ENCODE data around the gene TRIP10. TPM values are rescaled to one million over a fixed set of nuclear protein-coding genes. Genes with fewer than 3 reads are reported as not detected.

TRIP10 gene
- total RNA-seq, 2 donors from 2014 or later = 44.8 to 76.5 TPM

DNA sequence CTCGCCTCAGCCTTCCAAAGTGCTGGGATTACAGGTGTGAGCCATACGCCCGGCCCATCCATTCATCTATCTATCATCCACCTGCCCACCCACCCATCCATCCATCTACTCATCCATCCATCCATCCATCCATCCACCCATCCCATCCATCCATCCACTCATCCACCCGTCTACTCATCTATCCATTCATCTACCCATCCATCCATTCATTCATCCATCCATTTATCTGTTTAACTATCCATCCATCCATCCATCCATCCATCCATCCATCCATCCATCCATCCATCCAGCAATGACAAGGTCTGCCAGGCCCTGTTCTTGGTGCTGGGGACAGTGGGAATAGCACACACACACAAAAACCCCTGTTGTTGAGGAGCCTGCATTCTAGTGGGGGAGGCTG is 37.5 kb downstream of the TRIP10 start:
- Mint-ChIP-seq H3K9me3 (peaks cover 13% of the 10 kb centered on the region), H3K4me1 (ENCODE audit: low read depth in 2 of 2) (peaks cover 54 to 57% of the 10 kb centered on the region in 2 donors), H3K27me3 (no peaks in the 10 kb centered on the region), H3K27ac (peak overlapping the region; percentile 58 to 67), H3K4me3 (peak overlapping the region; percentile 34), H3K36me3 (peaks cover 25% of the 10 kb centered on the region)
- DNase-seq (ENCODE audit: low spot score) = no peak
- ATAC-seq = no peak

DNA sequence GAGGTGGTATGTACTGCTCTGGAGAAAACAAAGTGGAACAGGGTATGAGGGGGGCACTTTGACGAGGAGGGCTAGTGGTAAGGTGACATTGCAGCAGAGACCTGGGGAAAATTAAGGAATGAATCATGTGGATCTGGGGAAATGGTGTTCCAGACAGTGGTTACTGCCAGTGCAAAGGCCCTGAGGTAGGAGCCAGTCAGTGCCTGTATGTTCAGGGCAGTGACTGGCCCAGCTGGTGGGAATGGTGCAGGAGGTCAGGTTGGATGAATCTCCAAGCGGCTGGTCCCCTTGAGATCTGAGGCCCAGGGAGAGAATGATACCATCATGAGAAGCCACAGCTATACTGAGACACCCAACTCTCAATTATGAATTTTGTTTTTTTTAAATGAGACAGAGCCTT is 38.0 kb downstream of the TRIP10 start:
- Mint-ChIP-seq H3K4me3 (peak overlapping the region; percentile 34), H3K36me3 (peaks cover 25% of the 10 kb centered on the region), H3K9me3 (peaks cover 13% of the 10 kb centered on the region), H3K4me1 (ENCODE audit: low read depth in 2 of 2) (peaks cover 49 to 52% of the 10 kb centered on the region in 2 donors), H3K27ac (peak overlapping the region; percentile 58 to 67), H3K27me3 (no peaks in the 10 kb centered on the region)
- ATAC-seq (no peak), DNase-seq (ENCODE audit: low spot score) (no peak)

DNA sequence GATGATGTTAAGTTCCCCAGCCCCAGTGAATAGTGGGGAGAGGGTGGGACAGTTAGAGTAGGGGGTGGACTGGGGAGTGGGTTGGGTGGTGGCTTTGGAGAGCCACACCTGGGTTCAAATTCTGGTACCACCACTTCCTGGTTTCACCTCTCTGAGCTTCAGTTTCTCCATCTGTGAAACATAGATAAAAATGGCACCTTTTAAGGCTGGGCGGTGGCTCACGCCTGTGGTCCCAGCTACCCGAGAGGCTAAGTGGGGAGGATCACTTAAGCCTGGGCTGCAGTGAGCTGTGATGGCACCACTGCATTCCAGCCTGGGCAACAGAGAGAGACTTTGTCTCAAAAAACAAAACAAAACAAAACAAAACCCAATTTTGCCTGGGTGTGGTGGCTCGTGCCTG is 38.9 kb downstream of the TRIP10 start:
- Mint-ChIP-seq H3K36me3 (peaks cover 25% of the 10 kb centered on the region), H3K27ac (peak overlapping the region; percentile 58 to 67), H3K4me3 (no peak overlapping the region), H3K4me1 (ENCODE audit: low read depth in 2 of 2) (peaks cover 51 to 52% of the 10 kb centered on the region in 2 donors), H3K27me3 (no peaks in the 10 kb centered on the region), H3K9me3 (peaks cover 13% of the 10 kb centered on the region)
- ATAC-seq (peak in 1 of 2 donors; percentile 46), DNase-seq (ENCODE audit: low spot score) (no peak)

DNA sequence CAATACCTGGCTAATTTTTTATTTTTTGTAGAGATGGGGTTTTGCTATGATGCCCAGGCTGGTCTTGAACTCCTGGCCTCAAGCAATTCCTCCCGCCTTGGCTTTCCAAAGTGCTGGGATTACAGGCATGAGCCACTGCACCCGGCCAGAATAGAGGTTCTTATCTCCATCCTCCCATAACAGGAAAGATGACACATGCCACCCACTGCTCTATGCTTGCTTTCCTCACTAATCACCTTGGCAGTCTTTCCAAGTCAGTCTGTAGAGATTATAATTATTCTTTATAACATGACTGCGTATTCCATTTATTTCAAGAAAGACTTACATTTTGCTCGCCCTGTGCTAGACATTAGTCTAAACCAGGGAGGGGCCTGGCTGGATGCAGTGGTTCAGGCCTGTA is 39.7 kb downstream of the TRIP10 start:
- H3K4me3 Mint-ChIP-seq = no peak overlapping the region
- peaks cover 48% of the 10 kb centered on the region in 2 donors for H3K4me1 Mint-ChIP-seq (ENCODE audit: low read depth in 2 of 2)
- H3K9me3 Mint-ChIP-seq = peaks cover 13% of the 10 kb centered on the region
- H3K27me3 Mint-ChIP-seq = no peaks in the 10 kb centered on the region
- DNase-seq (ENCODE audit: low spot score) (no peak), ATAC-seq (no peak)
- peaks cover 25% of the 10 kb centered on the region for H3K36me3 Mint-ChIP-seq
- no peak overlapping the region for H3K27ac Mint-ChIP-seq

DNA sequence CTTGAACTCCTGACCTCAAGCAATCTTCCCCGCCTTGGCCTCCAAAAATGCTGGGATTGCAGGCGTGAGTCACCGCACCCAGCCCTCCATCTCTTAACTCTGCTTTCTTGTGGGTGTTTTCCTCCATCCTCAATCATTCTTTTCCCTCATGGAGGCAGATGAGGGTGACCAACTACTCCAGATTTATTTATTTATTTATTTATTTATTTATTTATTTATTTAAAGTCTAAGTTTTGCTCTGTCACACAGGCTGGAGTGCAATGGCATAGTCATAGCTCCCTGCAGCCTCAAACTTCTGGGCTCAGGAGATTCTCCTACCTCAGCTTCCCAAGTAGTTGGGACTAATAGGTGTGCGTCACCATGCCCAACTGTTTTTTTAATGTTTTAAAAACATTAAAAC is 47.9 kb downstream of the TRIP10 start:
- ATAC-seq = no peak
- Mint-ChIP-seq H3K36me3 (peaks cover 27% of the 10 kb centered on the region), H3K4me1 (ENCODE audit: low read depth in 2 of 2) (peaks cover 36 to 40% of the 10 kb centered on the region in 2 donors), H3K27ac (no peak overlapping the region), H3K9me3 (no peaks in the 10 kb centered on the region), H3K27me3 (no peaks in the 10 kb centered on the region), H3K4me3 (no peak overlapping the region)
- no peak for DNase-seq (ENCODE audit: low spot score)

DNA sequence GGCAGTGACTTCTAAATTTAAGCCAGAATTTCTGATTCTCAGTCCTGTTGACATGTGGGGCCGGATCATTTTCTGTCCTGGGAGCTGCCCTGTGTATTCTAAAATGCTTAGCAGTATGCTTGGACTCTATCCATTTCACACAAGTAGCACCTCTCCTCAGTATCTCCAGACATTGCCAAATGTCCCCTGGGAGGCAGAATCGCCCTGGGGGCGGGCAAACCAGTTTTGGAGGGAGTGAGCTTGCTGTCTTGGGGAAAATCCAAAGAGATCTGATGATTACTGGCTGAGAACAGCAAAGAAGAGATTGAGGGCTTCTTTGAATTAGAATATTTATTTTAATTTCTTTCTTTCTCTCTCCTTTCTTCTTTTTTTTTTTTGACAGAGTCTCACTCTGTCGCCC is 49.4 kb downstream of the TRIP10 start:
- Mint-ChIP-seq H3K4me1 (ENCODE audit: low read depth in 2 of 2) (peaks cover 48 to 52% of the 10 kb centered on the region in 2 donors), H3K36me3 (peaks cover 37% of the 10 kb centered on the region), H3K9me3 (no peaks in the 10 kb centered on the region), H3K27ac (no peak overlapping the region), H3K4me3 (no peak overlapping the region), H3K27me3 (no peaks in the 10 kb centered on the region)
- ATAC-seq (no peak), DNase-seq (ENCODE audit: low spot score) (no peak)

DNA sequence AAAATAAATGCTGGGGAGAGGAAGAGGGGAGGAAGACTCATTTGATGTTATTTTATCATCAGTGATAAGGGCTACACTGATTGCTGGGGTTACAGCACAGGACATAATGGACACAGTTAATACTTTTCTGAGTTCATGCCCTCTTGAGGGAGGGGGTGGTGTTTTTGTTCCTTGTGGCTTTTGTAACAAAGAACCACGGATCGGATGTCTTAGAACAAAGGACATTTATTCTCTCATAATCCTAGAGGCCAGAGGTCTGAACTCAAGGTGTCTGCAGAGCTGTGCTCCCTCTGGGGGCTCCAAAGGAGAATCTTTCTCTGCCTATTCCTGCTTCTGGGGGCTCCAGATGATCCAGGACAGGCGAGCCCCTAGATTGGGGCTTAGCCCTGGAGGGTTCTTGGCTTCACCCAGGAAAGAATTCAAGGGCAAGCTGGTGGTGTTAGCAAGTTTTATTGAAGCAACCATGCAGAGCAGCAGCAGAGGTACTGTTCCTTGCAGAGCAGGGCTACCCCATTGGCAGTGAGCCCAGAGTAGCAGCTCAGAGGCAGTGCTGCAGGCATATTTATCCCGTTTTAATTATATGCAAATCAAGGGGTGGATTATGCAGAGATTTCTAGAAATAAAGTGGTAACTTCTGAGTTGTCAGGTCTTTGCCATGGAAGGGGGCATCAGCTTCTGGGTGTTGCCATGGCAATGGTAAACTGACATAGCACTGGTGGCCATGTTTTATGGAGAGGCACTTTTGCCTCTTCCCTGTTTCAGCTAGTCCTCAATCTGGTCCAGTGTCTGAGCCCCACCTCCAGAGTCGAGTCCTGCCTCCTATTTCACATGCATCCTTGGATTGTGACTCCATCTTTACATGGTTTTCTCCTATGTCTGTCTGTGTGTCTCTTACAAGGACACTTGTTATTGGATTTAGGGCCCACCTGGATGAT is 51.0 kb downstream of the TRIP10 start:
- ATAC-seq = no peak
- Mint-ChIP-seq H3K27ac (peak overlapping the region in 1 of 2 donors; percentile 33), H3K27me3 (no peaks in the 10 kb centered on the region)

DNA sequence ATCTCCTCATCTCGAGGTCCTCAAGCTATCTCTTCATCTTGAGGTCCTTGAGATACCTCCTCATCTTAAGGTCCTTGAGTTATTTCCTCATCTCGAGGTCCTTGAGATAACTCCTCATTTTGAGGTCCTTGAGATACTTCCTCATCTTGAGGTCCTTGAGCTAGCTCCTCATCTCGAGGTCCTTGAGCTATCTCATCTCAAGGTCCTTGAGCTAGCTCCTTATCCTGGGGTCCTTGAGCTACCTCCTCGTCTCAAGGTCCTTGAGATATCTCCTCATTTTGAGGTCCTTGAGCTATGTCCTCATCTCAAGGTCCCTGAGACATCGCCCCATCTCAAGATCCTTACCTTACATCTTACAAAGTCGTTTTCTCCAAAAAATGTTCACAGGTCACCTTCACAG is 51.8 kb downstream of the TRIP10 start:
- Mint-ChIP-seq H3K27me3 (no peaks in the 10 kb centered on the region), H3K9me3 (no peaks in the 10 kb centered on the region), H3K27ac (peak overlapping the region; percentile 30 to 55), H3K4me3 (no peak overlapping the region), H3K36me3 (peaks cover 29% of the 10 kb centered on the region), H3K4me1 (ENCODE audit: low read depth in 2 of 2) (peaks cover 49 to 52% of the 10 kb centered on the region in 2 donors)
- ATAC-seq = no peak
- DNase-seq (ENCODE audit: low spot score) = no peak

More for the DNA sequence above, 51.0 kb downstream of the TRIP10 start:
- Mint-ChIP-seq H3K4me3 (no peak overlapping the region), H3K4me1 (ENCODE audit: low read depth in 2 of 2) (peaks cover 48 to 52% of the 10 kb centered on the region in 2 donors), H3K9me3 (no peaks in the 10 kb centered on the region), H3K36me3 (peaks cover 30% of the 10 kb centered on the region)
- no peak for DNase-seq (ENCODE audit: low spot score)

DNA sequence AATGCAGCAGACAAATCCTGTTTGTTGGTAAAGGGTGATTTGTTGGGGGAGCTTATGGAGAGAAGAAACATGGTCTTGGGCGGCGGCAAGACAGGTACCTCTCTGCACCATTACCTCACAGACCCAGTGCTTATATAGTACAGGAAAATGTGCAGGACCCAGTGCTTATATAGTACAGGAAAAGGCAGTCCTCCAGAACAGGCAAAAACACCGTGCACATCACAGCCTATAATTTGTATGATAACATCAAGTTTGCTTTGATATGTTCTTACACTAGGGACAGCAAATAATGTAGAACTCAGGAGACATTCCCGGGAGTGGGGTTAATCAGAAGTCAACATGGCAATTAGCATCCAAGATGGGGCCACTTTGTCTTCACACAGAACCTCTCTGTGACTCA is 53.9 kb downstream of the TRIP10 start:
- Mint-ChIP-seq H3K27ac (peak overlapping the region in 1 of 2 donors; percentile 55), H3K27me3 (no peaks in the 10 kb centered on the region), H3K4me1 (ENCODE audit: low read depth in 2 of 2) (peaks cover 59 to 61% of the 10 kb centered on the region in 2 donors), H3K36me3 (peaks cover 29% of the 10 kb centered on the region), H3K9me3 (no peaks in the 10 kb centered on the region), H3K4me3 (no peak overlapping the region)
- no peak for DNase-seq (ENCODE audit: low spot score)
- no peak for ATAC-seq

DNA sequence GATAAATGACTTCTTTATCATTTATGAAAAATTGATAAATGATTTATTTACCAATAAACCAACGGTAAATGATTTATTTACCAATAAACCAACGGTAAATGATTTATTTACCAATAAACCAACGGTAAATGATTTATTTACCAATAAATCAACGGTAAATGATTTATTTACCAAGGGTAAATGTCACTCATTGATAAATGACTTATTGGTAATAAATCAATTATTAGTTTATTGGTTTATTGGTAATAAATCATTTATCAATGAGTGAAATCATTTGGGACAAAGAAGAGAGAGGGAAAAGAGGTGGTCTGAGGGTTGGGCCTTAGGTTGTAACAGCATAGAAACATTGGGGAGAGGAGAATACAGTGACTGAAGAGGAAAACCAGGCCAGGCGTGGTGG is 54.5 kb downstream of the TRIP10 start:
- no peak for DNase-seq (ENCODE audit: low spot score)
- Mint-ChIP-seq H3K4me3 (no peak overlapping the region), H3K36me3 (peaks cover 29% of the 10 kb centered on the region), H3K9me3 (no peaks in the 10 kb centered on the region), H3K4me1 (ENCODE audit: low read depth in 2 of 2) (peaks cover 60 to 63% of the 10 kb centered on the region in 2 donors), H3K27ac (peak overlapping the region; percentile 21 to 55), H3K27me3 (no peaks in the 10 kb centered on the region)
- no peak for ATAC-seq

DNA sequence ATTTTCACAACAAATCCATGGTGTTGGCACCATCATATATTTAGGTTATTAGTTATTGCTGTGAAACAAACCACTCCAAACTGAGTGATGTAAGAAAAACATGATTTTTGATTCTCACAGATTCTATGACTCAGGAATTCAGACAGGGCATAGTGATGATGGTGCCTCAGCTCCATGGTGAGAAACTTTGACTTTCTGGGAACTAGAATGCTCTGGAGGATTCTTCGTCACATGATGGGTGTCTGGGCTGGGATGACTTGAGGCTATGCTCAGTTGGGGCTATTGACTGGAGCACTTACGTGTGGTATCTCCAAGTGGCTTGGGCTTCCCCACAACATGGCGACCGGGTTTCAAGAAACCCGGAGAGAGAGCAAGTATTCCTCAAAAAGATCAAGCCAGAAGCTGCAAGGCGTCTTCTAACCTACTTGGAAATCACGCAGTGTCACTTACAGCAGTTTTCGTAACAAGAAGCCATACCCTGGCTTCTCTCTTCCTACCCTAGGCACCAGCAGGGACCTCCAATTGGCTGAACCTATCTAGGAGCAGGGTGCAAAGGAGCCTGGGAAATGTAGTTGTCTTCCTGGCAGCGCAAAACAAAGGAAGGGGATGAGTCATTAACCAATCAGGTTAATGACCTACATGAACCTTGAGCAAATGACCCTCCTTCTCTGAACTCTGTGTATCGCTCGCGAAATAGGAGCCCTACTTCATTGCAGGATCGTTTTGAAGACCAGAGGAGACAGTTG is 55.4 kb downstream of the TRIP10 start:
- Mint-ChIP-seq H3K4me3 (no peak overlapping the region), H3K27me3 (no peaks in the 10 kb centered on the region), H3K36me3 (peaks cover 29% of the 10 kb centered on the region), H3K9me3 (no peaks in the 10 kb centered on the region), H3K27ac (no peak overlapping the region), H3K4me1 (ENCODE audit: low read depth in 2 of 2) (peaks cover 61 to 67% of the 10 kb centered on the region in 2 donors)
- ATAC-seq (no peak), DNase-seq (ENCODE audit: low spot score) (no peak)

DNA sequence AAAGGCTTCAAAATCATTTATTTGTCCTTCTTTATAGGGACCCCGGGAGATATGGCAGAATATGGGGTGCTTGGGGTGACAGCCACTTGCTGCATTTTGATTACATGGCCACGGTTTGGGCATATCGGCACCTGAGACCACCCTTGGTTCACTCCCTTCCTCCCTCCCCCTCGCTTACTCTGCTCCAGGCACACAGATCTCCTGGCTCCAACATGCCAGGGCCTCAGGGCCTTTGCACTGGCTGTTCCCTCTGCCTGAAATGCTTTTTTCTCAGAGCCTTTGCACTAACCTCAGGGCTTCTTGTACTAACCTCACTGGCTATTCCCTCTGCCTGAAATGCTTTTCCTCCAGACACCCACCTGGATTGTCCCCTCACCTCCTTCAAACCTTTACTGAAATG is 56.8 kb downstream of the TRIP10 start:
- H3K27me3 Mint-ChIP-seq = no peaks in the 10 kb centered on the region
- H3K4me3 Mint-ChIP-seq = no peak overlapping the region
- H3K9me3 Mint-ChIP-seq = no peaks in the 10 kb centered on the region
- H3K27ac Mint-ChIP-seq = peak overlapping the region; percentile 9 to 53
- peaks cover 68 to 75% of the 10 kb centered on the region in 2 donors for H3K4me1 Mint-ChIP-seq (ENCODE audit: low read depth in 2 of 2)
- no peak for ATAC-seq
- DNase-seq (ENCODE audit: low spot score) = no peak
- peaks cover 29% of the 10 kb centered on the region for H3K36me3 Mint-ChIP-seq

DNA sequence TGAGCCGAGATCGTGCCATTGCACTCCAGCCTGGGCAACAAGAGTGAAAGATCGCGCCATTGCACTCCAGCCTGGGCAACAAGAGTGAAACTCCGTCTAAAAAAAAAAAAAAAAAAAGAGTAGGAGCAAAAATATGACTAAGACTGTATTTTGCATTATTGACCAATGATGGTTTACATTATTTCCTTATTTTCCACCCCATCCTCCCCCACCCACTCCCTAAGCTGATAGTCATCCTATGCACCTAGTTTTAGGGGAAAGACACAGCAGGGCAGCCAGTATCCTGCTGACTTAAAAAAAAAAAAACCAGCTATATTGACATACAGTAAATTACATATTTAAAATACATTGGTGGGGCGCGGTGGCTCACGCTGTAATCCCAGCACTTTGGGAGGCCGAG is 58.2 kb downstream of the TRIP10 start:
- ATAC-seq = no peak
- Mint-ChIP-seq H3K27me3 (no peaks in the 10 kb centered on the region), H3K4me1 (ENCODE audit: low read depth in 2 of 2) (peaks cover 64 to 73% of the 10 kb centered on the region in 2 donors), H3K9me3 (no peaks in the 10 kb centered on the region), H3K36me3 (peaks cover 18% of the 10 kb centered on the region), H3K4me3 (no peak overlapping the region), H3K27ac (peak overlapping the region; percentile 9 to 38)
- DNase-seq (ENCODE audit: low spot score) = no peak

Measured in natural killer cell treated with Interleukin-12 subunit alpha and Interleukin-12 subunit beta and Interleukin-15 and Interleukin-18, amount 100 ng/mL, for 72 hours (primary cell).